Ishikawa (cell line): ENCODE data around the gene STRBP.

Experiments used
- CEBPB ChIP-seq: IDR thresholded peaks from 2 replicates; pipeline ENCODE4 v1.6.1; 2012
- CREB1 ChIP-seq: IDR thresholded peaks from 2 replicates; pipeline ENCODE4 v1.6.1; 2012; ENCODE audit warnings: low read depth
- EGR1 ChIP-seq: IDR thresholded peaks from 2 replicates; pipeline ENCODE4 v1.6.1; 2012
- EP300 ChIP-seq: IDR thresholded peaks from 2 replicates; pipeline ENCODE4 v1.6.1; 2012; ENCODE audit warnings: borderline replicate concordance
- FOXM1 ChIP-seq: IDR thresholded peaks from 2 replicates; pipeline ENCODE4 v1.6.1; 2012; ENCODE audit warnings: low read depth, borderline replicate concordance
- NFIC ChIP-seq: IDR thresholded peaks from 2 replicates; pipeline ENCODE4 v1.6.1; 2012
- RAD21 ChIP-seq: IDR thresholded peaks from 2 replicates; pipeline ENCODE4 v1.6.1; 2012; ENCODE audit warnings: low read depth
- TAF1 ChIP-seq: IDR thresholded peaks from 2 replicates; pipeline ENCODE4 v1.6.1; 2012; ENCODE audit warnings: low read depth, mild to moderate bottlenecking
- TCF12 ChIP-seq: IDR thresholded peaks from 2 replicates; pipeline ENCODE4 v1.6.1; 2012; ENCODE audit warnings: low read depth
- TEAD4 ChIP-seq: IDR thresholded peaks from 2 replicates; pipeline ENCODE4 v1.6.1; 2012
- USF1 ChIP-seq: IDR thresholded peaks from 2 replicates; pipeline ENCODE4 v1.6.1; 2012
- YY1 ChIP-seq: IDR thresholded peaks from 2 replicates; pipeline ENCODE4 v1.6.1; 2012; ENCODE audit warnings: low read depth
- ZBTB7A ChIP-seq: IDR thresholded peaks from 2 replicates; pipeline ENCODE4 v1.6.1; 2012; ENCODE audit warnings: low read depth
- TF ChIP-seq, protein P1 (sequence below): IDR thresholded peaks from 2 replicates; pipeline ENCODE4 v1.6.1; 2012; ENCODE audit warnings: low read depth, mild to moderate bottlenecking
- TF ChIP-seq, protein P2 (sequence below): IDR thresholded peaks from 2 replicates; pipeline ENCODE4 v1.6.1; 2012

Gene STRBP

DNA sequence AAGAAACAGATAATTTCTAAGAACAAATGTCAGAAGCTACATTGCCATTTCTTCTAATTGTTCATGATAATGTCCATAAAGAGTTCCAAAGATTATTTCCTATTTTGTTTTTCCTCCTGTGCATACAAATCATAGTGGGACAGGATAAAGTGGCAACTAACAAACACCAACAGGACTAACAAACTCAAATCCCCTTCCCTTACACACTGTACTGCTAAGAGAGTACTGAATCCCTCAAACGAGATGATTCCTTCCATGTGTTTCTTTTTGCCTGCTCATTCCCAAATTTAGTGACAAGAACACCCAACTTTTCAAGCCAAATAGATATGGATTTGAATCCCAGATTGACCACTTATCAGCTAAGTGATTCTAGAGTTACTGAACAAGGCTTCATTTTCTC lies 15.2 kb downstream of the STRBP start:
- TF ChIP-seq EP300 (no peak), CEBPB (no peak), CREB1 (no peak), TCF12 (no peak), RAD21 (no peak), FOXM1 (no peak)
- TF ChIP-seq, protein P1, sequence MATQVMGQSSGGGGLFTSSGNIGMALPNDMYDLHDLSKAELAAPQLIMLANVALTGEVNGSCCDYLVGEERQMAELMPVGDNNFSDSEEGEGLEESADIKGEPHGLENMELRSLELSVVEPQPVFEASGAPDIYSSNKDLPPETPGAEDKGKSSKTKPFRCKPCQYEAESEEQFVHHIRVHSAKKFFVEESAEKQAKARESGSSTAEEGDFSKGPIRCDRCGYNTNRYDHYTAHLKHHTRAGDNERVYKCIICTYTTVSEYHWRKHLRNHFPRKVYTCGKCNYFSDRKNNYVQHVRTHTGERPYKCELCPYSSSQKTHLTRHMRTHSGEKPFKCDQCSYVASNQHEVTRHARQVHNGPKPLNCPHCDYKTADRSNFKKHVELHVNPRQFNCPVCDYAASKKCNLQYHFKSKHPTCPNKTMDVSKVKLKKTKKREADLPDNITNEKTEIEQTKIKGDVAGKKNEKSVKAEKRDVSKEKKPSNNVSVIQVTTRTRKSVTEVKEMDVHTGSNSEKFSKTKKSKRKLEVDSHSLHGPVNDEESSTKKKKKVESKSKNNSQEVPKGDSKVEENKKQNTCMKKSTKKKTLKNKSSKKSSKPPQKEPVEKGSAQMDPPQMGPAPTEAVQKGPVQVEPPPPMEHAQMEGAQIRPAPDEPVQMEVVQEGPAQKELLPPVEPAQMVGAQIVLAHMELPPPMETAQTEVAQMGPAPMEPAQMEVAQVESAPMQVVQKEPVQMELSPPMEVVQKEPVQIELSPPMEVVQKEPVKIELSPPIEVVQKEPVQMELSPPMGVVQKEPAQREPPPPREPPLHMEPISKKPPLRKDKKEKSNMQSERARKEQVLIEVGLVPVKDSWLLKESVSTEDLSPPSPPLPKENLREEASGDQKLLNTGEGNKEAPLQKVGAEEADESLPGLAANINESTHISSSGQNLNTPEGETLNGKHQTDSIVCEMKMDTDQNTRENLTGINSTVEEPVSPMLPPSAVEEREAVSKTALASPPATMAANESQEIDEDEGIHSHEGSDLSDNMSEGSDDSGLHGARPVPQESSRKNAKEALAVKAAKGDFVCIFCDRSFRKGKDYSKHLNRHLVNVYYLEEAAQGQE, result no peak
- TF ChIP-seq, protein P2, sequence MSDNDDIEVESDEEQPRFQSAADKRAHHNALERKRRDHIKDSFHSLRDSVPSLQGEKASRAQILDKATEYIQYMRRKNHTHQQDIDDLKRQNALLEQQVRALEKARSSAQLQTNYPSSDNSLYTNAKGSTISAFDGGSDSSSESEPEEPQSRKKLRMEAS, result no peak

GRCh38 chr9:123251741-123252140 lies 16.6 kb downstream of the STRBP start:
- no peak for TF ChIP-seq CEBPB
- no peak for TF ChIP-seq CREB1
- TF ChIP-seq, protein P1, result no peak

DNA sequence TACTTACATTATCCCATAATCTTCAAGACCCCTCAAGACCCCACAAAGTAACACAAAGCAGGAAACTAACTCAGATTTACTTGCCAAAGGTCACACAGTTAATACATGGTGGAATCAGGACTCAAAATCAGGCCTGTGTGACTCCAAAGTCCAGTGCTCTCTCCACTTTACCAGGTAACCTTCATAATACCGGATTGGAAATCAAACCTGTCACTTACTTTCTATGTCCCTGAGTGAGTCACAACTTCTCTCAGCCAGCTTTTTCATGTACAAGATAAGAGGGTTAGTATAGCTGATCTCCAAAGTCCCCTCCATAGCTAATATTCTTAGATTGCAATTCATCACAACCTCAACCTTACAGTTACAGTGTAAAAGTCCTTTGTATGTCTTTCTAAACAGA lies 17.1 kb downstream of the STRBP start:
- TF ChIP-seq EP300 (no peak), NFIC (no peak), YY1 (no peak)

- TF ChIP-seq RAD21 (no peak), EP300 (no peak), CREB1 (no peak), YY1 (no peak), EGR1 (no peak), USF1 (no peak), FOXM1 (no peak), ZBTB7A (no peak), CEBPB (no peak)
- TF ChIP-seq, protein P2, result no peak
Measured at GRCh38 chr9:123250504-123250903, 17.9 kb downstream of the STRBP start.

- no peak for TF ChIP-seq EGR1
- no peak for TF ChIP-seq RAD21
- TF ChIP-seq TEAD4, result no peak
- TF ChIP-seq TCF12, result no peak
- TF ChIP-seq ZBTB7A, result no peak
- no peak for TF ChIP-seq TAF1
- TF ChIP-seq FOXM1, result no peak
- TF ChIP-seq CREB1, result no peak
- no peak for TF ChIP-seq YY1
- no peak for TF ChIP-seq NFIC
- TF ChIP-seq, protein P2, result no peak
- TF ChIP-seq, protein P1, result no peak
Measured at GRCh38 chr9:123248630-123249029, 19.8 kb downstream of the STRBP start.

DNA sequence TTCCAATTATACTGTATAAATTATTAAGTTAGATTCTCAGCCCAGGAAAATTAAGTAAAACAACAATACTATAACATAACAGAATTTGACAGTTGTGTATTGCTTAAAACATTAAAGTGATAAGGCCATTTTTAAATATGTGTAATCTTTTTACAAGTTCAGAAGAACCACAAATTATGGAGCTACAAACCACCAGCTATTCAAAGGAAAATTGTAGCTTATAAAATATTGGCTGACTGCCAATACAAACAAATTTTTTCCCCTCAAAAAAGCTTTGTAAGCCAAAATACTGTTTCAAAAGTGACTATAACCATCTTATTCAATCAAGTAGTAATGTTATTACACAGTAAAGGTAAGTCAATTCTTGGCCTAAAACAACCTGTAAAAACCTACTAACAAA lies 21.9 kb downstream of the STRBP start:
- TF ChIP-seq NFIC (peak; percentile 41; the same call in 1 of the 2 replicates), CREB1 (no peak)
